ENCODE measurements around the gene DIAPH3. TPM values are rescaled to one million over a fixed set of nuclear protein-coding genes. Genes with fewer than 3 reads are reported as not detected.

DIAPH3 gene
- total RNA-seq, result 6.6 and 33.1 TPM in 2 replicates

GRCh38 chr13:60163478-60164233 is at the start of gene DIAPH3:
Gene DIAPH3 (minus strand): TSS chr13:60163928. CDS start chr13:60163766, 162 bp downstream.

Other genes with a start within 250 kb of the DIAPH3 start
- 5.9 and 8.6 TPM in 2 replicates for gene TDRD3, start 233.3 kb upstream of the DIAPH3 start, total RNA-seq

Measured in mesangial cell (primary cell).